Measurements from ENCODE around the gene CA5A. TPM values are rescaled to one million over a fixed set of nuclear protein-coding genes. Genes with fewer than 3 reads are reported as not detected.

Gene CA5A
- total RNA-seq, 4 donors from 2014 or later, result not detected

DNA sequence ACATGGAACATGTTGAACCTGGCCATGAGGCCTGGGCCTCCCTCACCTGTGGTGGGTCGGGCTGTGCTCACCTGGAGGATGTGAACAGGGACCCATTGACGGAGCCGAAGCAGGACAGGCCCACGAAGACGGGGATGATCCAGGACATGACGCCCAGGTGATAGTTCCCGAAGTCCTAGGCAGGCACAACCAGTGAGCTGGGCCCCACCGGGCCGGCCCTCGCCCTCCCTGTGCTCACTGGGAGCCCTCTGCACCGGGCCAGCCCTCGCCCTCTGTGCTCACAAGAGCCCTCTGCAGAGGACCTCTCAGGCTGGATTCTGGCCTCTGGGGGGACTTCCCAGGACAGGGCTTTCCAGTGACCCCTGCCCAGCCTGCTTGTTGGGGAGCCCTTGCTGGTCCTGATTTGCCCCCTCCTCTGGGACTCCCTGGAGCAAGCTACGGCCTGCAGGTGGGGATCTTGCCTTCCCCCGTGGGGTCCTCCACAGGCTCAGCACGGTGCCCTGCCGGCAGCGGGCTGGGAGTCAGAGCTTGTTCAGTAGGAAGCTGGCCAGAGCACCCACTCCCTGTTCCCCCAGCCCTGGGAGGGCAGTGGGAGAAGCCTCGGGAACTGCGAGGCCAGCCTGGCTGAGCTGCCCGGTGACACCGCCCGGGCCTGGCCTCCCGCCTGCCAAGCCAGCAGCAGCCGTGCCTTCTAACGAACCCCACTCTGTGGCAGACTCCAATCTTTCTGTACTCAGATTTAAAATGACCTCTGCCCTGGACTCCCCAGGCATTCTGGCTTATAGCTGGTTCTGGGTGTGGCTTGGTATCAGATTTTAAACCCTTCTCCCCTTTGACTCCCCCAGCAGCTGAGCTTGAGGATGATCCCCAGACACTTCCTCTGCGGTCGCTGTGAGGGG lies 97.4 kb downstream of the CA5A start:
- DNase-seq (ENCODE audit: low spot score) (no peak), ATAC-seq (ENCODE audit: low FRiP score) (no peak)

More for the DNA sequence above, 97.4 kb downstream of the CA5A start:
- TF ChIP-seq, protein P1, sequence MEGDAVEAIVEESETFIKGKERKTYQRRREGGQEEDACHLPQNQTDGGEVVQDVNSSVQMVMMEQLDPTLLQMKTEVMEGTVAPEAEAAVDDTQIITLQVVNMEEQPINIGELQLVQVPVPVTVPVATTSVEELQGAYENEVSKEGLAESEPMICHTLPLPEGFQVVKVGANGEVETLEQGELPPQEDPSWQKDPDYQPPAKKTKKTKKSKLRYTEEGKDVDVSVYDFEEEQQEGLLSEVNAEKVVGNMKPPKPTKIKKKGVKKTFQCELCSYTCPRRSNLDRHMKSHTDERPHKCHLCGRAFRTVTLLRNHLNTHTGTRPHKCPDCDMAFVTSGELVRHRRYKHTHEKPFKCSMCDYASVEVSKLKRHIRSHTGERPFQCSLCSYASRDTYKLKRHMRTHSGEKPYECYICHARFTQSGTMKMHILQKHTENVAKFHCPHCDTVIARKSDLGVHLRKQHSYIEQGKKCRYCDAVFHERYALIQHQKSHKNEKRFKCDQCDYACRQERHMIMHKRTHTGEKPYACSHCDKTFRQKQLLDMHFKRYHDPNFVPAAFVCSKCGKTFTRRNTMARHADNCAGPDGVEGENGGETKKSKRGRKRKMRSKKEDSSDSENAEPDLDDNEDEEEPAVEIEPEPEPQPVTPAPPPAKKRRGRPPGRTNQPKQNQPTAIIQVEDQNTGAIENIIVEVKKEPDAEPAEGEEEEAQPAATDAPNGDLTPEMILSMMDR (IDR thresholded peaks at IDR 0.05), result no peak

Small RNA genes within 50 kb of the gene (small RNA-seq; reads per million reads assigned to genes)
- not detected for gene AC127455.1

Other genes with a start within 250 kb of the CA5A start
- 10 to 100 TPM; 21.7 to 53.8 (median 25.5) TPM for gene KLHDC4, start 170.5 kb downstream of the CA5A start, total RNA-seq
- 10 to 100 TPM in 1 of 4 donors, 1 to 10 TPM in 3; 1.5 to 31.8 (median 5.4) TPM for gene SLC7A5, start 67.0 kb downstream of the CA5A start, total RNA-seq
- 10 to 100 TPM; 20.5 to 35.8 (median 24.6) TPM for gene BANP, start 14.9 kb upstream of the CA5A start, total RNA-seq

Measured in omental fat pad (tissue), 4 donors.